ENCODE results near the gene CLEC19A.

Gene CLEC19A

GRCh38 chr16:19285431-19285830 is at the start of gene CLEC19A:
Gene CLEC19A (plus strand): TSS chr16:19285731. CDS start chr16:19285852, 121 bp downstream.
- H3K27ac Mint-ChIP-seq = no peak within 1 kb of the TSS
- DNase-seq (ENCODE audit: low spot score) = no peak
- H3K36me3 Mint-ChIP-seq (ENCODE audit: low read depth) = no peaks in the 10 kb centered on the region
- H3K27me3 Mint-ChIP-seq (ENCODE audit: low read depth) = no peaks in the 10 kb centered on the region
- H3K4me1 Mint-ChIP-seq (ENCODE audit: low read depth) = peaks cover 2% of the 10 kb centered on the region
- H3K4me3 Mint-ChIP-seq = no peak within 1 kb of the TSS
- H3K9me3 Mint-ChIP-seq = no peaks in the 10 kb centered on the region

- no peak for DNase-seq (ENCODE audit: low spot score)
- Mint-ChIP-seq H3K4me1 (ENCODE audit: low read depth) (no peaks in the 10 kb centered on the region), H3K4me3 (no peak overlapping the region), H3K36me3 (ENCODE audit: low read depth) (peaks cover 2% of the 10 kb centered on the region), H3K27ac (no peak overlapping the region), H3K9me3 (peaks cover 38% of the 10 kb centered on the region), H3K27me3 (ENCODE audit: low read depth) (no peaks in the 10 kb centered on the region)
Observed at GRCh38 chr16:19235886-19236285, 49.6 kb upstream of the CLEC19A start.

- no peaks in the 10 kb centered on the region for H3K4me1 Mint-ChIP-seq (ENCODE audit: low read depth)
- H3K27me3 Mint-ChIP-seq (ENCODE audit: low read depth) = no peaks in the 10 kb centered on the region
- H3K4me3 Mint-ChIP-seq = no peak overlapping the region
- H3K9me3 Mint-ChIP-seq = peaks cover 38% of the 10 kb centered on the region
- H3K27ac Mint-ChIP-seq = no peak overlapping the region
- DNase-seq (ENCODE audit: low spot score) = no peak
- peaks cover 2% of the 10 kb centered on the region for H3K36me3 Mint-ChIP-seq (ENCODE audit: low read depth)
Observed at GRCh38 chr16:19236561-19237209, 48.8 kb upstream of the CLEC19A start.

- Mint-ChIP-seq H3K27ac (no peak overlapping the region), H3K4me1 (ENCODE audit: low read depth) (no peaks in the 10 kb centered on the region), H3K36me3 (ENCODE audit: low read depth) (peaks cover 2% of the 10 kb centered on the region), H3K9me3 (peaks cover 46% of the 10 kb centered on the region), H3K27me3 (ENCODE audit: low read depth) (no peaks in the 10 kb centered on the region), H3K4me3 (no peak overlapping the region)
- no peak for DNase-seq (ENCODE audit: low spot score)
Observed at GRCh38 chr16:19238406-19238805, 47.1 kb upstream of the CLEC19A start.

GRCh38 chr16:19239511-19240155 is 45.9 kb upstream of the CLEC19A start:
- no peak for DNase-seq (ENCODE audit: low spot score)
- Mint-ChIP-seq H3K4me1 (ENCODE audit: low read depth) (no peaks in the 10 kb centered on the region), H3K36me3 (ENCODE audit: low read depth) (peaks cover 2% of the 10 kb centered on the region), H3K4me3 (no peak overlapping the region), H3K9me3 (peaks cover 43% of the 10 kb centered on the region), H3K27me3 (ENCODE audit: low read depth) (no peaks in the 10 kb centered on the region), H3K27ac (no peak overlapping the region)

- H3K4me3 Mint-ChIP-seq = no peak overlapping the region
- no peaks in the 10 kb centered on the region for H3K27me3 Mint-ChIP-seq (ENCODE audit: low read depth)
- peaks cover 2% of the 10 kb centered on the region for H3K36me3 Mint-ChIP-seq (ENCODE audit: low read depth)
- H3K27ac Mint-ChIP-seq = no peak overlapping the region
- no peaks in the 10 kb centered on the region for H3K4me1 Mint-ChIP-seq (ENCODE audit: low read depth)
- DNase-seq (ENCODE audit: low spot score) = no peak
- H3K9me3 Mint-ChIP-seq = peaks cover 34% of the 10 kb centered on the region
Observed at GRCh38 chr16:19240494-19240893, 45.0 kb upstream of the CLEC19A start.

- Mint-ChIP-seq H3K4me3 (no peak overlapping the region), H3K36me3 (ENCODE audit: low read depth) (peaks cover 2% of the 10 kb centered on the region), H3K4me1 (ENCODE audit: low read depth) (no peaks in the 10 kb centered on the region), H3K27me3 (ENCODE audit: low read depth) (no peaks in the 10 kb centered on the region), H3K27ac (no peak overlapping the region), H3K9me3 (peaks cover 24% of the 10 kb centered on the region)
- no peak for DNase-seq (ENCODE audit: low spot score)
Observed at GRCh38 chr16:19241512-19241911, 44.0 kb upstream of the CLEC19A start.

- Mint-ChIP-seq H3K9me3 (peaks cover 22% of the 10 kb centered on the region), H3K27me3 (ENCODE audit: low read depth) (no peaks in the 10 kb centered on the region), H3K27ac (no peak overlapping the region), H3K36me3 (ENCODE audit: low read depth) (peaks cover 2% of the 10 kb centered on the region), H3K4me1 (ENCODE audit: low read depth) (no peaks in the 10 kb centered on the region), H3K4me3 (no peak overlapping the region)
- no peak for DNase-seq (ENCODE audit: low spot score)
Observed at GRCh38 chr16:19242186-19242585, 43.3 kb upstream of the CLEC19A start.

GRCh38 chr16:19242987-19243575 is 42.5 kb upstream of the CLEC19A start:
- no peaks in the 10 kb centered on the region for H3K4me1 Mint-ChIP-seq (ENCODE audit: low read depth)
- DNase-seq (ENCODE audit: low spot score) = no peak
- no peak overlapping the region for H3K4me3 Mint-ChIP-seq
- H3K36me3 Mint-ChIP-seq (ENCODE audit: low read depth) = peaks cover 2% of the 10 kb centered on the region
- peaks cover 16% of the 10 kb centered on the region for H3K9me3 Mint-ChIP-seq
- no peak overlapping the region for H3K27ac Mint-ChIP-seq
- no peaks in the 10 kb centered on the region for H3K27me3 Mint-ChIP-seq (ENCODE audit: low read depth)

- H3K27ac Mint-ChIP-seq = no peak overlapping the region
- no peaks in the 10 kb centered on the region for H3K4me1 Mint-ChIP-seq (ENCODE audit: low read depth)
- no peaks in the 10 kb centered on the region for H3K36me3 Mint-ChIP-seq (ENCODE audit: low read depth)
- H3K9me3 Mint-ChIP-seq = peaks cover 7% of the 10 kb centered on the region
- no peak for DNase-seq (ENCODE audit: low spot score)
- no peaks in the 10 kb centered on the region for H3K27me3 Mint-ChIP-seq (ENCODE audit: low read depth)
- no peak overlapping the region for H3K4me3 Mint-ChIP-seq
Observed at GRCh38 chr16:19245326-19245925, 40.1 kb upstream of the CLEC19A start.

GRCh38 chr16:19252904-19253303 is 32.6 kb upstream of the CLEC19A start:
- Mint-ChIP-seq H3K4me3 (no peak overlapping the region), H3K27ac (no peak overlapping the region), H3K27me3 (ENCODE audit: low read depth) (peaks cover 2% of the 10 kb centered on the region), H3K36me3 (ENCODE audit: low read depth) (no peaks in the 10 kb centered on the region), H3K9me3 (no peaks in the 10 kb centered on the region), H3K4me1 (ENCODE audit: low read depth) (no peaks in the 10 kb centered on the region)
- DNase-seq (ENCODE audit: low spot score) = no peak

GRCh38 chr16:19254611-19255010 is 30.9 kb upstream of the CLEC19A start:
- H3K4me3 Mint-ChIP-seq = no peak overlapping the region
- no peak overlapping the region for H3K27ac Mint-ChIP-seq
- H3K4me1 Mint-ChIP-seq (ENCODE audit: low read depth) = no peaks in the 10 kb centered on the region
- no peaks in the 10 kb centered on the region for H3K9me3 Mint-ChIP-seq
- no peaks in the 10 kb centered on the region for H3K36me3 Mint-ChIP-seq (ENCODE audit: low read depth)
- DNase-seq (ENCODE audit: low spot score) = no peak
- peaks cover 3% of the 10 kb centered on the region for H3K27me3 Mint-ChIP-seq (ENCODE audit: low read depth)

GRCh38 chr16:19264123-19264673 is 21.3 kb upstream of the CLEC19A start:
- peaks cover 9% of the 10 kb centered on the region for H3K27me3 Mint-ChIP-seq (ENCODE audit: low read depth)
- peaks cover 21% of the 10 kb centered on the region for H3K9me3 Mint-ChIP-seq
- no peaks in the 10 kb centered on the region for H3K4me1 Mint-ChIP-seq (ENCODE audit: low read depth)
- H3K36me3 Mint-ChIP-seq (ENCODE audit: low read depth) = no peaks in the 10 kb centered on the region
- H3K4me3 Mint-ChIP-seq = no peak overlapping the region
- DNase-seq (ENCODE audit: low spot score) = no peak
- no peak overlapping the region for H3K27ac Mint-ChIP-seq

- no peak overlapping the region for H3K4me3 Mint-ChIP-seq
- no peaks in the 10 kb centered on the region for H3K4me1 Mint-ChIP-seq (ENCODE audit: low read depth)
- no peak overlapping the region for H3K27ac Mint-ChIP-seq
- H3K27me3 Mint-ChIP-seq (ENCODE audit: low read depth) = peaks cover 5% of the 10 kb centered on the region
- no peaks in the 10 kb centered on the region for H3K36me3 Mint-ChIP-seq (ENCODE audit: low read depth)
- DNase-seq (ENCODE audit: low spot score) = no peak
- peaks cover 23% of the 10 kb centered on the region for H3K9me3 Mint-ChIP-seq
Observed at GRCh38 chr16:19265380-19265930, 20.1 kb upstream of the CLEC19A start.

Measured in T-helper 2 cell treated with Interferon-gamma antibody and Interleukin-4, amounts not matched to agents 5 μg/mL and 100 μg/mL, for 36 hours (primary cell).